ENCODE data around the gene PEPD.

The PEPD gene

GRCh38 chr19:33530842-33531241 lies 9.3 kb upstream of the PEPD start:
- DNase-seq (ENCODE audit: extremely low read depth, low read depth) = no peak
- no peak overlapping the region for H3K4me3 ChIP-seq (replicated peaks; ENCODE audit: low read depth, low read length)
- TF ChIP-seq CTCF (IDR thresholded peaks at IDR 0.05; ENCODE audit: low read depth, low read length, missing control alignments) = no peak

DNA sequence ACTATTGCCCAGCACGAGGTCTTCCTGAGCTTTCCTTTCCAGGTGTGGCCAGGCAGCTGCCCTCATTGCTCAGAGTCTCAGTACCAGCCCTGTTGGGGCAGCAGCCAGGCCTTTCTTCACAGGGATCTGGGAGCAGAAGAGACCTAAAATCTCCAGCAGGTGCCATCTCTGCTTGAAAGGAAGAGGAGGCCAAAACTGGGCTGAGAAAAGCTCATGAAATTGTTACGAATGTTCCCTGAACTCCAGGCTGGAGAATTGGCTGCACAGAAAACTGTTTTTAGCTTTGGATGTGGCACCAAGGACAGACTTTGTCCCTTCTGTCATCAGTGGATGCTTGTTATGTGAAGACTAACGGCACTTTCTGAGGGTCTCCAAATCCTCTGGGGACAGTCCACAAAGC lies 8.7 kb upstream of the PEPD start:
- no peak for TF ChIP-seq CTCF (IDR thresholded peaks at IDR 0.05; ENCODE audit: low read depth, low read length, missing control alignments)
- no peak overlapping the region for H3K4me3 ChIP-seq (replicated peaks; ENCODE audit: low read depth, low read length)
- DNase-seq (ENCODE audit: extremely low read depth, low read depth) = no peak

DNA sequence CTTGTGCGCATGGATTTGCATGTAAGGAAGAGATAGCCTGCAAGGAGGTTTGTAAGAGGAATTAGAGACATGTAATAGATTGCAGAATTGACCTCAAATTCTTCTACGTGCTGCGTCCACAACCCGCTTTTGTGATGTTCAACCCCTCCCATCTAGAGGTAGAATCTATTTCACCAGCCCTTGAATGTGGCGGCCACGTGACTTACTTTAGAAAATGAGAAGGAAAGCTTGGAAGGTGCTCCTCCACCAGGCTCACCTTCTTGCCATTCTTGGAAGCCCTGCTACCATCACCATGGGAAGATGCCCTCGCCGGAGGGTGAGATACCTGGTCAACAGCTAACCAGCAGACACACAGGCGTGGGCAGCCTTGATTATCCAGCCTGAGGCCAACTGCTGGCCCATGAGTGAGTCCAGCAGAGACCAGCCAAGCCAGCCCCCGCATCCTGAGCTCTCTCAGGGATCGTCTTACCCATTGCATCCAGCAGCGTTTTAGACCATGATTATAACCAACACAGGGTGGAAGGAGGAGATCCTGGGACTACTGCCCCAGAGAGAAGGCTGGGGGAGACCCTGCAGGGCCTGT lies 7.6 kb upstream of the PEPD start:
- no peak overlapping the region for H3K4me3 ChIP-seq (replicated peaks; ENCODE audit: low read depth, low read length)
- no peak for TF ChIP-seq CTCF (IDR thresholded peaks at IDR 0.05; ENCODE audit: low read depth, low read length, missing control alignments)
- no peak for DNase-seq (ENCODE audit: extremely low read depth, low read depth)

- no peak overlapping the region for H3K4me3 ChIP-seq (replicated peaks; ENCODE audit: low read depth, low read length)
- no peak for TF ChIP-seq CTCF (IDR thresholded peaks at IDR 0.05; ENCODE audit: low read depth, low read length, missing control alignments)
- no peak for DNase-seq (ENCODE audit: extremely low read depth, low read depth)
Observed at GRCh38 chr19:33528404-33528803, 6.8 kb upstream of the PEPD start.

DNA sequence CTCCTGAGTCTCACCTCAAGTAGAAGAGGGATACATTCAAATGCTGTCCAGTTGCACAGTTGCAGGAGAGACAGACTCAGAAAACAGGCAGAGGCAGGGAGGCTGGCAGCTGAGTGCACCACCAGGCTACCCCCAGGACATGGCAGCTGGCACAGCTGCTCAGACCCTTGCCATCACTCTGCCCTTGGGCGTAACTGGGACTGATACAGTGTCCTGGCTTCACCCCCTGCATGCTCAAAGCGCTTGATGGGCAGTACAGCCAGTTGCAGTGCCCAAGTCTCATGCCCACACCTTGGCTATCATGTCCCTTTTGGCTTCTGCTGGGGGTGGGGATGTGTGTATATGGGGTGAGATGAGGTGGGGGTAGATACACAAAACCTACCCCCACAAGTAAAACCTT lies 5.5 kb upstream of the PEPD start:
- DNase-seq (ENCODE audit: extremely low read depth, low read depth) = no peak
- no peak for TF ChIP-seq CTCF (IDR thresholded peaks at IDR 0.05; ENCODE audit: low read depth, low read length, missing control alignments)
- H3K4me3 ChIP-seq (replicated peaks; ENCODE audit: low read depth, low read length) = no peak overlapping the region

DNA sequence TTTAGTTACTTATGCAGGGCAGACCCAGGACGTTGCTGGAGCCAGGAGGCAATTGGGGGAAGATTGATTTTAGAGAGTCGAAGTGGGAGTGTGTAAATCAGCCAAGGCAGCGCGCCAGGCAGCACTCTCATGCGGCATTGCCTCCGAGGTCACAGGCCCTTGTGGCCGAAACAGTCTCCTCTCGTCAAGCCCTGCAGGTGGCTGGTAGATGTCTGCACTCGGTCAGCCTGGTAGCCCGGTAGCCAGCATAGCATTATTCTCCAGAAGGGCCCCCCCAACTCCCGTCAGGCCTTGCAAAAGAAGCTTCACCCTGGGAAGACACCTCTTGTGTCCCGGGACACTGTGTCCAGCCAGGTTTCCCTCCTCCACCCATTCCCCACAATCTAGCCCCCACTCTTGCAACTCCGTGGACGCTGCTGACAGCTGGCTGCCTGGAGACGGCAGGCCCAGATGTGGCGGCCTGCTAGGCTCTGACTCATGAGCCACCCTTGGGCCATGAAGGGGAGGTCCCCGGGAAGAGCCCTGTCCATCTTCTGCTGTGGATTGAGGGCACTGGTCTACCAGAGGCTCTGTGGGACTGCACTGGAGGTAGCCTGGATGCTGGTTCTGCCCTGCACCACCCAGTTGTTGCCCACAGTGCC lies 2.6 kb upstream of the PEPD start:
- DNase-seq (ENCODE audit: extremely low read depth, low read depth) = no peak

More for the DNA sequence above, 2.6 kb upstream of the PEPD start:
- no peak for TF ChIP-seq CTCF (IDR thresholded peaks at IDR 0.05; ENCODE audit: low read depth, low read length, missing control alignments)
- H3K4me3 ChIP-seq (replicated peaks; ENCODE audit: low read depth, low read length) = no peak overlapping the region
